A673 (cell line): ENCODE data around the gene MAML3. TPM values are rescaled to one million over a fixed set of nuclear protein-coding genes. Genes with fewer than 3 reads are reported as not detected.

Source experiments
- BruUV-seq: library from RNA; stranded (reverse); fragments of 400-500 nt; replicated peaks from 2 replicates; lab custom pipeline; 2021; lab: Mats Ljungman, UMichigan
- CTCF ChIA-PET: fragments of 300-600 bp; sonication (Branson Sonifier 250); formaldehyde crosslinking; loops from one replicate; lab custom pipeline; 2022; ENCODE audit warnings: antibody characterized with exemption; lab: Charles Lee
- POLR2A ChIA-PET: fragments of 300-600 bp; sonication (Branson Sonifier 250); formaldehyde crosslinking; loops from one replicate; lab custom pipeline; 2022; ENCODE audit warnings: antibody characterized with exemption; ENCODE audit not compliant: low non-redundant PET; lab: Charles Lee
- DNase-seq: peaks from one replicate; pipeline ENCODE4 v3.0.0-alpha.2; 2015; ENCODE audit warnings: low spot score
- H3K27ac ChIP-seq: fragments of 200-600 bp; sonication (generic); 2 replicates; pipeline ENCODE4 v1.5.1; 2016; ENCODE audit warnings: mixed run types, low read depth, mild to moderate bottlenecking, mixed read lengths, antibody characterized with exemption, low read length; ENCODE audit not compliant: poor library complexity, severe bottlenecking
- H3K27me3 ChIP-seq: fragments of 200-600 bp; sonication (generic); replicated peaks from 2 replicates; pipeline ENCODE4 v1.6.1; 2017; ENCODE audit warnings: mixed run types, low read depth, mild to moderate bottlenecking, mixed read lengths, antibody characterized with exemption, low read length; ENCODE audit not compliant: insufficient read depth, poor library complexity
- H3K36me3 ChIP-seq: fragments of 200-600 bp; sonication (generic); 2 replicates; pipeline ENCODE4 v1.6.1; 2016; ENCODE audit warnings: mixed run types, mild to moderate bottlenecking, mixed read lengths, antibody characterized with exemption, low read length; ENCODE audit not compliant: insufficient read depth, poor library complexity, severe bottlenecking
- H3K4me1 ChIP-seq: fragments of 200-600 bp; sonication (generic); 2 replicates; pipeline ENCODE4 v1.6.1; 2017; ENCODE audit warnings: mixed run types, mild to moderate bottlenecking, mixed read lengths, antibody characterized with exemption, low read length; ENCODE audit not compliant: insufficient read depth, poor library complexity, severe bottlenecking
- H3K4me3 ChIP-seq: fragments of 200-600 bp; sonication (generic); 2 replicates; pipeline ENCODE4 v1.5.1; 2016; ENCODE audit warnings: low read depth, mixed run types, mild to moderate bottlenecking, mixed read lengths, low read length; ENCODE audit not compliant: poor library complexity, severe bottlenecking
- H3K9me3 ChIP-seq: fragments of 200-600 bp; sonication (generic); 2 replicates; pipeline ENCODE4 v1.6.1; 2016; ENCODE audit warnings: mixed run types, low read depth, mild to moderate bottlenecking, mixed read lengths, antibody characterized with exemption, low read length; ENCODE audit not compliant: poor library complexity, severe bottlenecking
- CTCF ChIP-seq: fragments of 300-800, 200-600 bp; sonication (generic); conservative IDR thresholded peaks from 2 replicates; pipeline ENCODE4 v1.5.1; 2017; ENCODE audit warnings: low read depth, mild to moderate bottlenecking, antibody characterized with exemption, low read length, moderate library complexity, mixed read lengths
- EZH2 ChIP-seq: fragments of 200-600 bp; sonication (generic); IDR thresholded peaks from 2 replicates; pipeline ENCODE4 v1.6.1; 2017; ENCODE audit warnings: borderline replicate concordance, low read depth, mild to moderate bottlenecking, mixed read lengths, antibody characterized with exemption, low read length; ENCODE audit not compliant: poor library complexity, severe bottlenecking
- intact Hi-C: fragments of 100-400 bp; cut with micrococcal nuclease; formaldehyde crosslinking; loops from one replicate; pipeline ENCODE4 v1.10.0; 2022; ENCODE audit not compliant: unreplicated experiment
- total RNA-seq: library from RNA; stranded (reverse); gene quantifications from 2 replicates; pipeline ENCODE4 v1.2.3, GENCODE V29; 2021

Gene MAML3
- total RNA-seq, 1 experiment from 2014 or later: 3.7 TPM

GRCh38 chr4:139834226-139834662 is 319.7 kb downstream of the MAML3 start:
- Histone ChIP-seq H3K27me3 (no peaks in the 10 kb centered on the region), H3K4me1 (peaks cover 3% of the 10 kb centered on the region), H3K27ac (no peak overlapping the region), H3K9me3 (no peaks in the 10 kb centered on the region), H3K4me3 (no peak overlapping the region), H3K36me3 (no peaks in the 10 kb centered on the region)
- DNase-seq: no peak
- intact Hi-C loops: no loop called here
- CTCF ChIA-PET: no interaction called here
- BruUV-seq: no TSS peak
- POLR2A ChIA-PET: no interaction called here
- no peak for TF ChIP-seq EZH2
- TF ChIP-seq CTCF: no peak

- DNase-seq: no peak
- ChIA-PET CTCF (no interaction called here), POLR2A (no interaction called here)
- Histone ChIP-seq H3K27ac (no peak overlapping the region), H3K36me3 (no peaks in the 10 kb centered on the region), H3K4me3 (no peak overlapping the region), H3K27me3 (no peaks in the 10 kb centered on the region), H3K4me1 (peaks cover 3% of the 10 kb centered on the region), H3K9me3 (no peaks in the 10 kb centered on the region)
- BruUV-seq: no TSS peak
- intact Hi-C loops: no loop called here
- TF ChIP-seq CTCF: no peak
- no peak for TF ChIP-seq EZH2
Observed at GRCh38 chr4:139833151-139833910, 320.7 kb downstream of the MAML3 start.

- no peaks in the 10 kb centered on the region for H3K4me1 ChIP-seq
- intact Hi-C loops: no loop called here
- no peak overlapping the region for H3K4me3 ChIP-seq
- ChIA-PET CTCF (no interaction called here), POLR2A (no interaction called here)
- H3K9me3 ChIP-seq: no peaks in the 10 kb centered on the region
- no peaks in the 10 kb centered on the region for H3K27me3 ChIP-seq
- TF ChIP-seq EZH2 (no peak), CTCF (no peak)
- H3K36me3 ChIP-seq: no peaks in the 10 kb centered on the region
- DNase-seq: no peak
- H3K27ac ChIP-seq: no peak overlapping the region
- BruUV-seq: no TSS peak
Observed at GRCh38 chr4:139828966-139829664, 324.9 kb downstream of the MAML3 start.
